Effector memory CD8-positive, alpha-beta T cell (primary cell): ENCODE results near the gene PER2.
"Not testable (repeated sequence)": the region's sequence is repeated elsewhere in the genome, so short reads cannot be mapped to it uniquely, and the experiment has no call there.

Experiments used
- ATAC-seq: fragments of 150-1000 bp; cut with Tn5 transposase; replicated peaks from 2 replicates; pipeline ENCODE4 v1.10.0; 2021; ENCODE audit warnings: mild to moderate bottlenecking, moderate library complexity
- DNase-seq, 3 experiments: peaks; one replicate each; pipeline ENCODE4 v3.0.0; 2021
- H3K27ac Mint-ChIP-seq, 2 donors: one replicate each; pipeline ENCODE4 v1.8.0; 2022; ENCODE audit warnings: mild to moderate bottlenecking in 2 of 2, mixed read lengths in 2 of 2, moderate library complexity in 2 of 2
- H3K27me3 Mint-ChIP-seq, 2 donors: one replicate each; pipeline ENCODE4 v1.8.0; 2022; ENCODE audit warnings: mixed read lengths in 2 of 2
- H3K36me3 Mint-ChIP-seq: one replicate; pipeline ENCODE4 v1.8.0; 2022; ENCODE audit warnings: mild to moderate bottlenecking, moderate library complexity, mixed read lengths; ENCODE audit not compliant: insufficient read depth
- H3K4me1 Mint-ChIP-seq, 2 donors: one replicate each; pipeline ENCODE4 v1.8.0; 2022; ENCODE audit warnings: low read depth in 2 of 2, mixed read lengths in 2 of 2
- H3K4me3 Mint-ChIP-seq, 2 donors: one replicate each; pipeline ENCODE4 v1.8.0; 2022; ENCODE audit warnings: mild to moderate bottlenecking in 2 of 2, mixed read lengths in 2 of 2, moderate library complexity in 2 of 2
- H3K9me3 Mint-ChIP-seq, 2 donors: one replicate each; pipeline ENCODE4 v1.8.0; 2022; ENCODE audit warnings: mixed read lengths in 2 of 2

PER2 gene

GRCh38 chr2:238277695-238278094, 10.7 kb downstream of the PER2 start:
- no peak for ATAC-seq
- DNase-seq, result no peak
- peaks cover 10 to 17% of the 10 kb centered on the region in 2 donors for H3K4me1 Mint-ChIP-seq
- no peak overlapping the region for H3K27ac Mint-ChIP-seq
- no peak overlapping the region for H3K4me3 Mint-ChIP-seq
- H3K36me3 Mint-ChIP-seq, result peaks cover 41% of the 10 kb centered on the region
- H3K9me3 Mint-ChIP-seq, result no peaks in the 10 kb centered on the region
- H3K27me3 Mint-ChIP-seq, result no peaks in the 10 kb centered on the region

GRCh38 chr2:238274152-238274865, 14.1 kb downstream of the PER2 start:
- Mint-ChIP-seq H3K27me3 (no peaks in the 10 kb centered on the region), H3K27ac (peak overlapping the region in 1 of 2 donors; percentile 23), H3K4me3 (no peak overlapping the region), H3K4me1 (peaks cover 0 to 4% of the 10 kb centered on the region in 2 donors), H3K9me3 (no peaks in the 10 kb centered on the region), H3K36me3 (peaks cover 60% of the 10 kb centered on the region)
- DNase-seq (no peak), ATAC-seq (no peak)

GRCh38 chr2:238273433-238273832, 15.0 kb downstream of the PER2 start:
- ATAC-seq, H3K4me3 Mint-ChIP-seq, H3K9me3 Mint-ChIP-seq, H3K27me3 Mint-ChIP-seq, H3K4me1 Mint-ChIP-seq, H3K27ac Mint-ChIP-seq, DNase-seq: not testable (repeated sequence)
- H3K36me3 Mint-ChIP-seq, result peaks cover 58% of the 10 kb centered on the region

- no peaks in the 10 kb centered on the region for H3K27me3 Mint-ChIP-seq
- no peak overlapping the region for H3K4me3 Mint-ChIP-seq
- peaks cover 60% of the 10 kb centered on the region for H3K36me3 Mint-ChIP-seq
- ATAC-seq (no peak), DNase-seq (no peak)
- no peaks in the 10 kb centered on the region for H3K9me3 Mint-ChIP-seq
- no peaks in the 10 kb centered on the region for H3K4me1 Mint-ChIP-seq
- no peak overlapping the region for H3K27ac Mint-ChIP-seq
Measured at GRCh38 chr2:238272156-238272555, 16.3 kb downstream of the PER2 start.

- not testable (repeated sequence) for H3K9me3 Mint-ChIP-seq, H3K4me1 Mint-ChIP-seq, H3K27me3 Mint-ChIP-seq, H3K27ac Mint-ChIP-seq, H3K4me3 Mint-ChIP-seq, DNase-seq, ATAC-seq
- peaks cover 63% of the 10 kb centered on the region for H3K36me3 Mint-ChIP-seq
Measured at GRCh38 chr2:238271686-238272085, 16.7 kb downstream of the PER2 start.

- no peak overlapping the region for H3K27ac Mint-ChIP-seq
- ATAC-seq (no peak), DNase-seq (no peak)
- no peaks in the 10 kb centered on the region for H3K9me3 Mint-ChIP-seq
- H3K4me3 Mint-ChIP-seq, result no peak overlapping the region
- H3K27me3 Mint-ChIP-seq, result no peaks in the 10 kb centered on the region
- peaks cover 68% of the 10 kb centered on the region for H3K36me3 Mint-ChIP-seq
- H3K4me1 Mint-ChIP-seq, result peaks cover 0 to 2% of the 10 kb centered on the region in 2 donors
Measured at GRCh38 chr2:238271061-238271554, 17.3 kb downstream of the PER2 start.

- Mint-ChIP-seq H3K9me3 (no peaks in the 10 kb centered on the region), H3K27me3 (no peaks in the 10 kb centered on the region)
- ATAC-seq, result no peak
Measured at GRCh38 chr2:238270606-238271005, 17.8 kb downstream of the PER2 start.

GRCh38 chr2:238269741-238270140, 18.7 kb downstream of the PER2 start:
- Mint-ChIP-seq H3K36me3 (peaks cover 64% of the 10 kb centered on the region), H3K4me1 (peaks cover 0 to 2% of the 10 kb centered on the region in 2 donors), H3K9me3 (no peaks in the 10 kb centered on the region), H3K27ac (no peak overlapping the region), H3K27me3 (no peaks in the 10 kb centered on the region), H3K4me3 (no peak overlapping the region)
- ATAC-seq (no peak), DNase-seq (no peak)

More at GRCh38 chr2:238270606-238271005, 17.8 kb downstream of the PER2 start:
- Mint-ChIP-seq H3K27ac (no peak overlapping the region), H3K4me3 (no peak overlapping the region), H3K4me1 (peaks cover 0 to 2% of the 10 kb centered on the region in 2 donors), H3K36me3 (peaks cover 67% of the 10 kb centered on the region)
- no peak for DNase-seq

GRCh38 chr2:238267884-238268680, 20.3 kb downstream of the PER2 start:
- Mint-ChIP-seq H3K27ac (peak overlapping the region in 1 of 2 donors; percentile 15), H3K27me3 (no peaks in the 10 kb centered on the region), H3K36me3 (peaks cover 59% of the 10 kb centered on the region), H3K4me3 (no peak overlapping the region), H3K9me3 (no peaks in the 10 kb centered on the region), H3K4me1 (peaks cover 4 to 5% of the 10 kb centered on the region in 2 donors)
- ATAC-seq (no peak), DNase-seq (no peak)

- H3K27ac Mint-ChIP-seq, result peak overlapping the region in 1 of 2 donors; percentile 15
- no peaks in the 10 kb centered on the region for H3K27me3 Mint-ChIP-seq
- peaks cover 53% of the 10 kb centered on the region for H3K36me3 Mint-ChIP-seq
- peaks cover 4 to 5% of the 10 kb centered on the region in 2 donors for H3K4me1 Mint-ChIP-seq
- H3K4me3 Mint-ChIP-seq, result no peak overlapping the region
- ATAC-seq, result no peak
- DNase-seq, result no peak
- H3K9me3 Mint-ChIP-seq, result no peaks in the 10 kb centered on the region
Measured at GRCh38 chr2:238267341-238267710, 21.1 kb downstream of the PER2 start.

GRCh38 chr2:238265605-238266004, 22.8 kb downstream of the PER2 start:
- Mint-ChIP-seq H3K27me3 (no peaks in the 10 kb centered on the region), H3K4me1 (peaks cover 4 to 5% of the 10 kb centered on the region in 2 donors), H3K36me3 (peaks cover 45% of the 10 kb centered on the region), H3K4me3 (no peak overlapping the region), H3K27ac (no peak overlapping the region), H3K9me3 (no peaks in the 10 kb centered on the region)
- DNase-seq (no peak), ATAC-seq (no peak)

GRCh38 chr2:238264072-238264460, 24.3 kb downstream of the PER2 start:
- ATAC-seq (no peak), DNase-seq (no peak)
- Mint-ChIP-seq H3K4me1 (peaks cover 4 to 5% of the 10 kb centered on the region in 2 donors), H3K27me3 (no peaks in the 10 kb centered on the region), H3K27ac (no peak overlapping the region), H3K36me3 (peaks cover 42% of the 10 kb centered on the region), H3K9me3 (no peaks in the 10 kb centered on the region), H3K4me3 (no peak overlapping the region)

- DNase-seq (peak; percentile 63 to 65 (median 65)), ATAC-seq (peak; percentile 70)
- Mint-ChIP-seq H3K9me3 (no peaks in the 10 kb centered on the region), H3K36me3 (peaks cover 42% of the 10 kb centered on the region), H3K4me1 (peaks cover 4 to 5% of the 10 kb centered on the region in 2 donors), H3K27ac (peak overlapping the region in 1 of 2 donors; percentile 38), H3K4me3 (no peak overlapping the region), H3K27me3 (no peaks in the 10 kb centered on the region)
Measured at GRCh38 chr2:238263204-238264071, 25.0 kb downstream of the PER2 start.
